Measurements from ENCODE around the gene PROM2. TPM values are rescaled to one million over a fixed set of nuclear protein-coding genes. Genes with fewer than 3 reads are reported as not detected.

PROM2 gene
- total and polyA plus RNA-seq, 2 donors (not counting 3 experiments of a cell fraction or from before 2014, with no cell fraction given) = 0.39 to 0.60 TPM

DNA sequence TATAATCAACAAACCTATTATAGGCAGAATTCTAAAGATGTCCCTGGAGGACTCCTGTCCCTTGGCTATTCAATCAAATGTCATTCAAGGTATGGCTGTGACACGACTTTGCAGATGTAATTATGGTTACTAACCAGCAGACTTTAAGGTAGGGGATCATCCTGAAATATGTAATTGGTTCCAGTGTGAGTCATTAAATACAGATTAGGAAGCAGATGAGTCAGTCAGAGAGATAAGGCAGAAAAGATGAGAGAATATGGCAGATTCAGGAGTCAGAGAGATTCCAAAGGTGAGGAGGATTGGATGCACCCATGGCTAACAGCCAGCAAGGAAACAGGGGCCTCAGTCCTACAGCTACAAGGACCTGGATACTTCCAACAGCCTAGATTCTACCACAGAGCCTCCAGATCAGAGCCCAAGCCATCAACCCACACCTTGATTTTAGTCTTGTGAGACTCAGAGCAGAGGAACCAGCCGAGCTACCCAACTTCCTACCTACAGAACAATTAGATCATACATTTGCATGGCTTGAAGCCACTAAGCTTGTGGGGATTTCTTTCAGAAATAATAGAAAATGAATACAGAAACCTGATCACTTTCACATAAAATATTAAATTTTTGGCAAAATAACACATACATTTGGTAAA is 11.2 kb upstream of the PROM2 start:
- DNase-seq (ENCODE audit: low read depth, low spot score) = no peak
- Histone ChIP-seq H3K79me2 (ENCODE audit: control insufficient read depth, insufficient read depth, low read length) (no peaks in the 10 kb centered on the region), H3K4me3 (replicated peaks in 1 of 3; ENCODE audit: insufficient read depth in 1 of 3, low read depth in 1 of 3, low read length in 3 of 3) (no peak overlapping the region), H3K36me3 (ENCODE audit: control insufficient read depth in 2 of 2, extremely low read depth in 1 of 2, insufficient read depth in 2 of 2, low read length in 2 of 2) (no peaks in the 10 kb centered on the region), H3K27ac (ENCODE audit: insufficient read depth, low read depth, low read length) (no peak overlapping the region), H3K9me1 (replicated peaks; ENCODE audit: control insufficient read depth, extremely low read depth, insufficient read depth, low read length) (no peaks in the 10 kb centered on the region), H3K4me1 (ENCODE audit: control insufficient read depth, extremely low read depth, insufficient read depth, low read length) (no peaks in the 10 kb centered on the region), H2AFZ (ENCODE audit: low read depth, low read length) (no peak overlapping the region), H3K27me3 (ENCODE audit: control insufficient read depth in 2 of 2, insufficient read depth in 2 of 2, low read length in 2 of 2) (no peaks in the 10 kb centered on the region), H3K4me2 (ENCODE audit: insufficient read depth, low read length) (no peak overlapping the region), H3K9me3 (replicated peaks; ENCODE audit: control insufficient read depth, insufficient read depth, low read length) (no peaks in the 10 kb centered on the region), H3K9ac (replicated peaks; ENCODE audit: extremely low read depth, insufficient read depth, low read length) (no peak overlapping the region), H4K20me1 (replicated peaks; ENCODE audit: control insufficient read depth, extremely low read depth, insufficient read depth, low read length) (no peaks in the 10 kb centered on the region)
- ChIA-PET POLR2A (no interaction called here), CTCF (interaction anchor here (1.2 kb wide), 1 partner anchor 31 kb away, joined by 4 read pairs; no protein-coding TSS in a partner anchor)
- no peak for FAIRE-seq
- dilution Hi-C loops (cut with MboI; ENCODE audit: extremely low pct_ligation_motif_present, low sequenced_read_pairs) = no loop called here
- BruUV-seq (replicated peaks) = no TSS peak
- TF ChIP-seq, protein P1, sequence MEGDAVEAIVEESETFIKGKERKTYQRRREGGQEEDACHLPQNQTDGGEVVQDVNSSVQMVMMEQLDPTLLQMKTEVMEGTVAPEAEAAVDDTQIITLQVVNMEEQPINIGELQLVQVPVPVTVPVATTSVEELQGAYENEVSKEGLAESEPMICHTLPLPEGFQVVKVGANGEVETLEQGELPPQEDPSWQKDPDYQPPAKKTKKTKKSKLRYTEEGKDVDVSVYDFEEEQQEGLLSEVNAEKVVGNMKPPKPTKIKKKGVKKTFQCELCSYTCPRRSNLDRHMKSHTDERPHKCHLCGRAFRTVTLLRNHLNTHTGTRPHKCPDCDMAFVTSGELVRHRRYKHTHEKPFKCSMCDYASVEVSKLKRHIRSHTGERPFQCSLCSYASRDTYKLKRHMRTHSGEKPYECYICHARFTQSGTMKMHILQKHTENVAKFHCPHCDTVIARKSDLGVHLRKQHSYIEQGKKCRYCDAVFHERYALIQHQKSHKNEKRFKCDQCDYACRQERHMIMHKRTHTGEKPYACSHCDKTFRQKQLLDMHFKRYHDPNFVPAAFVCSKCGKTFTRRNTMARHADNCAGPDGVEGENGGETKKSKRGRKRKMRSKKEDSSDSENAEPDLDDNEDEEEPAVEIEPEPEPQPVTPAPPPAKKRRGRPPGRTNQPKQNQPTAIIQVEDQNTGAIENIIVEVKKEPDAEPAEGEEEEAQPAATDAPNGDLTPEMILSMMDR (IDR thresholded peaks at IDR 0.05; ENCODE audit: extremely low read depth in 1 of 2, insufficient read depth in 1 of 2, low read depth in 1 of 2, low read length in 2 of 2) = no peak
- TF ChIP-seq EZH2 (IDR thresholded peaks at IDR 0.05; ENCODE audit: borderline replicate concordance, low read depth, low read length, severe bottlenecking) (no peak), GATA2 (IDR thresholded peaks at IDR 0.05; ENCODE audit: insufficient read depth, insufficient read length, low read depth, low read length) (no peak), POLR2A (IDR thresholded peaks at IDR 0.05; ENCODE audit: low read depth, low read length) (no peak), FOS (IDR thresholded peaks at IDR 0.05; ENCODE audit: borderline replicate concordance, insufficient read depth, low read length) (no peak), JUN (IDR thresholded peaks at IDR 0.05; ENCODE audit: borderline replicate concordance, insufficient read depth, insufficient read length, low read depth) (no peak)
- intact Hi-C loops (cut with micrococcal nuclease) = no loop called here
